HepG2 (cell line): ENCODE results near the gene SLC19A1. TPM values are rescaled to one million over a fixed set of nuclear protein-coding genes. Genes with fewer than 3 reads are reported as not detected.
A peak's percentile ranks its signal among the peaks of the same experiment; 100 is the strongest.

Experiments
- ATAC-seq: fragments of 200-7000 bp; cut with Tn5 transposase; 3 replicates; pipeline ENCODE4 v1.9.1; 2020; ENCODE audit warnings: mild to moderate bottlenecking, moderate library complexity
- BruUV-seq: library from RNA; stranded (reverse); fragments of 400-500 nt; replicated peaks from 2 replicates; lab custom pipeline; 2021; lab: Mats Ljungman, UMichigan
- CTCF ChIA-PET: fragments of 300-600 bp; formaldehyde crosslinking; extraction: SDS; loops from one replicate; lab custom pipeline; 2021; ENCODE audit warnings: low total read pairs, inconsistent platforms, low intra/inter-chr PET ratio; lab: Yijun Ruan, JAX
- POLR2A ChIA-PET: fragments of 350-600 bp; sonication (Branson Sonifier 250); formaldehyde crosslinking; loops from one replicate; lab custom pipeline; 2020; ENCODE audit warnings: antibody characterized with exemption, inconsistent platforms; lab: Yijun Ruan, JAX
- DNase-seq: peaks from one replicate; pipeline ENCODE4 v3.0.0-alpha.2; 2015; ENCODE audit warnings: low spot score
- FAIRE-seq: peaks from 3 replicates; lab custom pipeline; 2011; peaks lifted over from hg19 to GRCh38; lab: Jason Lieb, UNC
- H2AFZ ChIP-seq: one replicate; pipeline ENCODE4 v1.6.1; 2011; ENCODE audit warnings: low read length, inconsistent platforms
- H3K27ac ChIP-seq: fragments of 300-600 bp; 3 replicates; pipeline ENCODE4 v1.8.0; 2011; ENCODE audit warnings: mixed run types, mild to moderate bottlenecking, mixed read lengths, low read length, inconsistent platforms; ENCODE audit not compliant: insufficient read depth; ENCODE audit errors: extremely low read length
- H3K27me3 ChIP-seq, 2 experiments: fragments of 200-600 bp in 1 of 2; 2 replicates in 1 of 2; 3 replicates in 1 of 2; pipeline versions ENCODE4 v1.6.0 to v1.8.0; 2011; ENCODE audit warnings: low read length in 2 of 2, mild to moderate bottlenecking in 2 of 2, moderate library complexity in 2 of 2, inconsistent platforms in 1 of 2; ENCODE audit not compliant: insufficient read depth in 2 of 2, control insufficient read depth in 1 of 2
- H3K36me3 ChIP-seq, 2 experiments: fragments of 200-600 bp in 1 of 2; replicated peaks in 1 of 2; 2 replicates in 1 of 2; 3 replicates in 1 of 2; pipeline versions ENCODE4 v1.5.1 to v1.8.0; 2011; ENCODE audit warnings: low read length in 2 of 2, inconsistent platforms in 1 of 2; ENCODE audit not compliant: insufficient read depth in 2 of 2, control insufficient read depth in 1 of 2
- H3K4me1 ChIP-seq: 2 replicates; pipeline ENCODE4 v1.5.1; 2012; ENCODE audit warnings: low read length, inconsistent platforms; ENCODE audit not compliant: insufficient read depth
- H3K4me2 ChIP-seq: 2 replicates; pipeline ENCODE4 v1.6.0; 2011; ENCODE audit warnings: low read depth, low read length, inconsistent platforms
- H3K4me3 ChIP-seq, 3 experiments: fragments of 200-600 bp in 1 of 3; sonication (generic), shearing (Covaris generic) in 1 of 3; replicated peaks in 1 of 3; 2 replicates each; pipeline ENCODE4 v1.5.1; 2011 to 2016; ENCODE audit warnings: low read length in 3 of 3, inconsistent platforms in 2 of 3, low read depth in 2 of 3, mild to moderate bottlenecking in 2 of 3, control low read depth in 1 of 3, mixed read lengths in 1 of 3; ENCODE audit not compliant: insufficient read depth in 1 of 3
- H3K79me2 ChIP-seq: one replicate; pipeline ENCODE4 v1.6.1; 2011; ENCODE audit warnings: low read length, inconsistent platforms; ENCODE audit not compliant: insufficient read depth
- H3K9ac ChIP-seq: 2 replicates; pipeline ENCODE4 v1.6.0; 2011; ENCODE audit warnings: mild to moderate bottlenecking, low read depth, low read length, inconsistent platforms; ENCODE audit not compliant: insufficient read depth
- H3K9me3 ChIP-seq: 2 replicates; pipeline ENCODE4 v1.5.1; 2012; ENCODE audit warnings: mild to moderate bottlenecking, low read length
- H4K20me1 ChIP-seq: 2 replicates; pipeline ENCODE4 v1.6.0; 2011; ENCODE audit warnings: inconsistent platforms, mild to moderate bottlenecking, low read length, moderate library complexity; ENCODE audit not compliant: insufficient read depth
- ATM ChIP-seq: fragments of 450-650 bp; IDR thresholded peaks from 2 replicates; pipeline ENCODE4 v1.7.1; 2017; ENCODE audit warnings: mild to moderate bottlenecking, borderline replicate concordance
- ZBTB7B ChIP-seq: sonication (generic); formaldehyde crosslinking; IDR thresholded peaks from 2 replicates; pipeline ENCODE4 v1.4.0; 2020; ENCODE audit warnings: missing genetic modification reagents
- ZNF644 ChIP-seq: IDR thresholded peaks from 2 replicates; pipeline ENCODE4 v1.6.1; 2016; ENCODE audit warnings: low read depth
- WGBS: methylation state at CpG from one replicate; pipeline ENCODE4 v1.1.6; 2017; ENCODE audit warnings: low lambda C conversion rate; 5-methylcytosine and 5-hydroxymethylcytosine counted together
- in situ Hi-C: cut with HindIII; loops from 2 replicates; pipeline ENCODE4 v1.10.0; 2017; ENCODE audit warnings: low pct_unique_long_range_greater_than_20kb; ENCODE audit not compliant: extremely low pct_ligation_motif_present
- intact Hi-C: fragments of 100-400 bp; cut with micrococcal nuclease; formaldehyde crosslinking; loops from one replicate; pipeline ENCODE4 v1.10.0; 2022; ENCODE audit not compliant: unreplicated experiment
- polyA plus RNA-seq, 8 experiments: library from polyadenylated mRNA; depleted of rRNA in 3 of 8; stranded (reverse) in 7 of 8; unstranded in 1 of 8; fragments of >200 nt; fragmentation: Illumina TruSeq in 4 of 8; extraction: Trizol in 4 of 8; gene quantifications; 2 replicates each; pipeline versions ENCODE4 v1.2.1 to v1.2.3, GENCODE V29; 2011 to 2016; ENCODE audit warnings: low read depth in 4 of 8, missing spikeins in 1 of 8, mixed read lengths in 1 of 8; ENCODE audit not compliant: insufficient read depth in 1 of 8
- total RNA-seq, 5 experiments: library from RNA; depleted of rRNA; stranded (reverse); fragments of >200 nt; fragmentation: Illumina TruSeq; extraction: Trizol; gene quantifications; 2 replicates each; pipeline ENCODE4 v1.2.3, GENCODE V29; 2016; ENCODE audit warnings: low read depth in 1 of 5
- TF ChIP-seq, protein P1 (sequence below): IDR thresholded peaks from 2 replicates; pipeline ENCODE4 v1.6.1; 2012; ENCODE audit warnings: low read length, improper control_type of control experiment
- TF ChIP-seq, protein P2 (sequence below): sonication (generic); formaldehyde crosslinking; conservative IDR thresholded peaks from 2 replicates; pipeline ENCODE4 v1.8.1; 2023; ENCODE audit warnings: missing genetic modification reagents

Gene SLC19A1
- total and polyA plus RNA-seq, 2 of the 13 experiments (the other 11 are each of a cell fraction or from before 2014, with no cell fraction given) = 21.8 to 23.0 TPM

DNA sequence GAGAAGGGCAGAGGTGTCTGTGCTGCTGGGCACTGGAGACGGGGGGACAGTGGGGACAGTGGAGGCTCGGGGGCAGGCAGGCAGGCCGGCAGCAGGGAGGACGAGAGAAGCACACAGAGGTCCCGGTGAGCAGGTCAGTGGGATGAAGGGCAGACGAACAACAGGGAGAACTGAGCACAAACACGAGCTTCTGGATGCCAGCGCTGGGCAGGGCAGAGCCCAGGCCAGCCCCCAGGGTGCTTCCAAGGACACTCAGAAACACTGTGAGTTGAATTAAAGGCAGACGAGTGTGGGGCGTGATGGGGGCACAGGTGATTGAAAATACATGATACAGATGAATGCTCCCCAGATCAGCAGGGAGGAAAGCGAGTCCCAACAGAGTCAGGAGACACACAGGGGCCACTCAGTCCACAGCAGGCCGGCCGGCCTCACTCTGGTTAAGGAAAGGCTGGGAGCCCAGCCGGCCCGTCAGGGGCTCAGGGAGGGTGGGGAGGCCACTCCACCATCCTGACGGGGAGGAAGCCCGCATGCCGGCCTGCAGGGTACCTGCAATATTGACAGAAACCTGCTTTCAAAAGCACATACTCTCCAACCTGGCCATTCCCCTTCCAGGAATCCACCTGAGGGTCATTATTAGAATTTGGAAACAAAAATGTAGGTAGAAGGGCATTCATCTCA, 14.1 kb downstream of the SLC19A1 start:
- Histone ChIP-seq H3K27me3 (no peaks in the 10 kb centered on the region), H3K27ac (peak overlapping the region; percentile 40), H3K4me2 (no peak overlapping the region), H3K9ac (no peak overlapping the region), H3K4me3 (no peak overlapping the region), H3K36me3 (peaks cover 10 to 22% of the 10 kb centered on the region in 2 experiments), H3K9me3 (no peaks in the 10 kb centered on the region), H3K79me2 (no peaks in the 10 kb centered on the region), H3K4me1 (peaks cover 54% of the 10 kb centered on the region), H4K20me1 (no peaks in the 10 kb centered on the region), H2AFZ (no peak overlapping the region)
- ChIA-PET CTCF (no interaction called here), POLR2A (no interaction called here)
- no TSS peak for BruUV-seq
- in situ Hi-C loops (no loop called here), intact Hi-C loops (loop anchor here (2.0 kb wide), 1 partner anchor 19 kb away; no protein-coding TSS in a partner anchor)
- no peak for TF ChIP-seq ZBTB7B (CRISPR knock-in tag)
- TF ChIP-seq ATM = no peak
- TF ChIP-seq, protein P1, sequence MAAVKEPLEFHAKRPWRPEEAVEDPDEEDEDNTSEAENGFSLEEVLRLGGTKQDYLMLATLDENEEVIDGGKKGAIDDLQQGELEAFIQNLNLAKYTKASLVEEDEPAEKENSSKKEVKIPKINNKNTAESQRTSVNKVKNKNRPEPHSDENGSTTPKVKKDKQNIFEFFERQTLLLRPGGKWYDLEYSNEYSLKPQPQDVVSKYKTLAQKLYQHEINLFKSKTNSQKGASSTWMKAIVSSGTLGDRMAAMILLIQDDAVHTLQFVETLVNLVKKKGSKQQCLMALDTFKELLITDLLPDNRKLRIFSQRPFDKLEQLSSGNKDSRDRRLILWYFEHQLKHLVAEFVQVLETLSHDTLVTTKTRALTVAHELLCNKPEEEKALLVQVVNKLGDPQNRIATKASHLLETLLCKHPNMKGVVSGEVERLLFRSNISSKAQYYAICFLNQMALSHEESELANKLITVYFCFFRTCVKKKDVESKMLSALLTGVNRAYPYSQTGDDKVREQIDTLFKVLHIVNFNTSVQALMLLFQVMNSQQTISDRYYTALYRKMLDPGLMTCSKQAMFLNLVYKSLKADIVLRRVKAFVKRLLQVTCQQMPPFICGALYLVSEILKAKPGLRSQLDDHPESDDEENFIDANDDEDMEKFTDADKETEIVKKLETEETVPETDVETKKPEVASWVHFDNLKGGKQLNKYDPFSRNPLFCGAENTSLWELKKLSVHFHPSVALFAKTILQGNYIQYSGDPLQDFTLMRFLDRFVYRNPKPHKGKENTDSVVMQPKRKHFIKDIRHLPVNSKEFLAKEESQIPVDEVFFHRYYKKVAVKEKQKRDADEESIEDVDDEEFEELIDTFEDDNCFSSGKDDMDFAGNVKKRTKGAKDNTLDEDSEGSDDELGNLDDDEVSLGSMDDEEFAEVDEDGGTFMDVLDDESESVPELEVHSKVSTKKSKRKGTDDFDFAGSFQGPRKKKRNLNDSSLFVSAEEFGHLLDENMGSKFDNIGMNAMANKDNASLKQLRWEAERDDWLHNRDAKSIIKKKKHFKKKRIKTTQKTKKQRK = no peak
- TF ChIP-seq, protein P2, sequence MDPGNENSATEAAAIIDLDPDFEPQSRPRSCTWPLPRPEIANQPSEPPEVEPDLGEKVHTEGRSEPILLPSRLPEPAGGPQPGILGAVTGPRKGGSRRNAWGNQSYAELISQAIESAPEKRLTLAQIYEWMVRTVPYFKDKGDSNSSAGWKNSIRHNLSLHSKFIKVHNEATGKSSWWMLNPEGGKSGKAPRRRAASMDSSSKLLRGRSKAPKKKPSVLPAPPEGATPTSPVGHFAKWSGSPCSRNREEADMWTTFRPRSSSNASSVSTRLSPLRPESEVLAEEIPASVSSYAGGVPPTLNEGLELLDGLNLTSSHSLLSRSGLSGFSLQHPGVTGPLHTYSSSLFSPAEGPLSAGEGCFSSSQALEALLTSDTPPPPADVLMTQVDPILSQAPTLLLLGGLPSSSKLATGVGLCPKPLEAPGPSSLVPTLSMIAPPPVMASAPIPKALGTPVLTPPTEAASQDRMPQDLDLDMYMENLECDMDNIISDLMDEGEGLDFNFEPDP (CRISPR knock-in tag) = 0 out of 2 replicates have a peak, but pooled peaks have one; percentile 33
- TF ChIP-seq ZNF644 (CRISPR knock-in tag) = no peak
- WGBS = 94% methylated on average over 18 of the region's 18 CpGs
- no peak for DNase-seq
- no peak for FAIRE-seq
- ATAC-seq = no peak
